A673 (cell line): ENCODE measurements around the gene ARF4. TPM values are rescaled to one million over a fixed set of nuclear protein-coding genes. Genes with fewer than 3 reads are reported as not detected.

Experiments used
- Bru-seq: library from RNA; stranded (reverse); fragments of 400-500 nt; gene quantifications from one replicate; lab custom pipeline; 2021; lab: Mats Ljungman, UMichigan
- BruChase-seq, 2 experiments: library from RNA; stranded (reverse); fragments of 400-500 nt; gene quantifications; one replicate each; lab custom pipeline; 2021; lab: Mats Ljungman, UMichigan
- BruUV-seq: library from RNA; stranded (reverse); fragments of 400-500 nt; replicated peaks from 2 replicates; lab custom pipeline; 2021; lab: Mats Ljungman, UMichigan
- CTCF ChIA-PET: fragments of 300-600 bp; sonication (Branson Sonifier 250); formaldehyde crosslinking; loops from one replicate; lab custom pipeline; 2022; ENCODE audit warnings: antibody characterized with exemption; lab: Charles Lee
- POLR2A ChIA-PET: fragments of 300-600 bp; sonication (Branson Sonifier 250); formaldehyde crosslinking; loops from one replicate; lab custom pipeline; 2022; ENCODE audit warnings: antibody characterized with exemption; ENCODE audit not compliant: low non-redundant PET; lab: Charles Lee
- DNase-seq: peaks from one replicate; pipeline ENCODE4 v3.0.0-alpha.2; 2015; ENCODE audit warnings: low spot score
- H3K27ac ChIP-seq: fragments of 200-600 bp; sonication (generic); 2 replicates; pipeline ENCODE4 v1.5.1; 2016; ENCODE audit warnings: mixed run types, low read depth, mild to moderate bottlenecking, mixed read lengths, antibody characterized with exemption, low read length; ENCODE audit not compliant: poor library complexity, severe bottlenecking
- H3K27me3 ChIP-seq: fragments of 200-600 bp; sonication (generic); replicated peaks from 2 replicates; pipeline ENCODE4 v1.6.1; 2017; ENCODE audit warnings: mixed run types, low read depth, mild to moderate bottlenecking, mixed read lengths, antibody characterized with exemption, low read length; ENCODE audit not compliant: insufficient read depth, poor library complexity
- H3K36me3 ChIP-seq: fragments of 200-600 bp; sonication (generic); 2 replicates; pipeline ENCODE4 v1.6.1; 2016; ENCODE audit warnings: mixed run types, mild to moderate bottlenecking, mixed read lengths, antibody characterized with exemption, low read length; ENCODE audit not compliant: insufficient read depth, poor library complexity, severe bottlenecking
- H3K4me1 ChIP-seq: fragments of 200-600 bp; sonication (generic); 2 replicates; pipeline ENCODE4 v1.6.1; 2017; ENCODE audit warnings: mixed run types, mild to moderate bottlenecking, mixed read lengths, antibody characterized with exemption, low read length; ENCODE audit not compliant: insufficient read depth, poor library complexity, severe bottlenecking
- H3K4me3 ChIP-seq: fragments of 200-600 bp; sonication (generic); 2 replicates; pipeline ENCODE4 v1.5.1; 2016; ENCODE audit warnings: low read depth, mixed run types, mild to moderate bottlenecking, mixed read lengths, low read length; ENCODE audit not compliant: poor library complexity, severe bottlenecking
- H3K9me3 ChIP-seq: fragments of 200-600 bp; sonication (generic); 2 replicates; pipeline ENCODE4 v1.6.1; 2016; ENCODE audit warnings: mixed run types, low read depth, mild to moderate bottlenecking, mixed read lengths, antibody characterized with exemption, low read length; ENCODE audit not compliant: poor library complexity, severe bottlenecking
- EZH2 ChIP-seq: fragments of 200-600 bp; sonication (generic); IDR thresholded peaks from 2 replicates; pipeline ENCODE4 v1.6.1; 2017; ENCODE audit warnings: borderline replicate concordance, low read depth, mild to moderate bottlenecking, mixed read lengths, antibody characterized with exemption, low read length; ENCODE audit not compliant: poor library complexity, severe bottlenecking
- intact Hi-C: fragments of 100-400 bp; cut with micrococcal nuclease; formaldehyde crosslinking; loops from one replicate; pipeline ENCODE4 v1.10.0; 2022; ENCODE audit not compliant: unreplicated experiment
- long read RNA-seq: library from polyadenylated mRNA; stranded (forward); transcript quantifications from one replicate; pipeline ENCODE4 v2.0.0, GENCODE V29; 2022
- total RNA-seq: library from RNA; stranded (reverse); gene quantifications from 2 replicates; pipeline ENCODE4 v1.2.3, GENCODE V29; 2021
- TF ChIP-seq, protein P1 (sequence below): fragments of 300-800, 200-600 bp; sonication (generic); conservative IDR thresholded peaks from 2 replicates; pipeline ENCODE4 v1.5.1; 2017; ENCODE audit warnings: low read depth, mild to moderate bottlenecking, antibody characterized with exemption, low read length, moderate library complexity, mixed read lengths

The ARF4 gene
- total RNA-seq, result 70.8 and 82.2 TPM in 2 replicates
- Bru-seq, nascent RNA, result percentile 82 among the genes with signal in this experiment
- BruChase-seq, experiment 1, labeled RNA remaining after a 2-hour chase, result percentile 82 among the genes with signal in this experiment
- percentile 91 among the genes with signal in this experiment for BruChase-seq, experiment 2, labeled RNA remaining after a 6-hour chase
- long read RNA-seq, transcript ARF4-201 (6 exons, 1,660 nt), result major isoform, 202 of 214 reads
- long read RNA-seq, transcript ARF4-204 (6 exons, 1,601 nt), result minor isoform, 7 of 214 reads
- long read RNA-seq, partial matches to known transcripts, result 2 of 214 reads
- long read RNA-seq, other reads (novel, unspliced or antisense), result 3 of 214 reads

DNA sequence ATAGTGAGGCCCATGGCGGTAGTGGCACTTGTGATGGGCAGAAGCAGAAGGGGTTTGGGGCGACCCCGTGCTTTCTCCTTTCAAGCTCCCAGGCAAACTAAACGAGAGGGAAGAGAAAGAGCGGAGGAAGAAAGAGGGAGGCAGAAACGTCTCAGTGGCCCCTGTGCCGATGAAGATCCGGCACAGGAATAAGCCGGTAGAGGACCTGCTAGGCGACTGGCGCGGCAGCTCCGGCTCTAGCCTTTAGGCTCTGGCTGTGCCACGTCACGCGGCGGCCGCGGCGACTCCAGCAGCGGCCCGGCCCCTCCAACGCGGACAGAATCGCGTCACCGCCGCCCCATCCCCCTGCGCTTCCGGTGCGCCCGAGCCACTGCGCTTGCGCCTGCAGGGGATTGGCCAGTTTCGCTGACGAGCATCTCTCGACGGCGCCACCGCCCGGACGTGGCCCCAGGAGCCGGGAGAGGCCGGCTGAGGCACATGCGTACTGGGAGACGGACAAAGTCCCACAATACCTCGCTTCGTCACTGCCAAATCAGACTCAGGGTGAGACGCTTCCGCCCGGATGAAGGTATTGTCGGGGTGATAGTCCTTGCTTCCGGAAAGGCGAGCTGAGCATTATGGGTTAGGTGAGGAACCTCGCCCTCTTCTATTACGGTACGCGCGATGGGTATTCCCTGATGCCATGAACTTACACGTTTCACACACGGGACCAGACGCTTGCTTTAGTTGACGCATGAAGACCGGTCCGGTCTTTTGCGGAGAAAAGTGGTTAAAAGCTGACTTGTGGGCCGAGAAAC is at the start of gene ARF4:
Gene ARF4 (minus strand): TSS at position 218 of the 797 bp plus-strand sequence. CDS start 204 bp downstream, at position 14.
- intact Hi-C loops, result no loop called here
- Histone ChIP-seq H3K36me3 (no peaks in the 10 kb centered on the region), H3K4me3 (peak within 1 kb of the TSS; percentile 83), H3K27me3 (no peaks in the 10 kb centered on the region), H3K9me3 (no peaks in the 10 kb centered on the region), H3K4me1 (no peaks in the 10 kb centered on the region), H3K27ac (peak within 1 kb of the TSS; percentile 89)
- CTCF ChIA-PET, result no interaction called here
- DNase-seq, result peak; percentile 97
- no TSS peak for BruUV-seq
- POLR2A ChIA-PET, result interaction anchor here (0.6 kb wide), 1 partner anchor 21 kb away, joined by 8 read pairs; no protein-coding TSS in a partner anchor
- TF ChIP-seq EZH2, result no peak
- TF ChIP-seq, protein P1, sequence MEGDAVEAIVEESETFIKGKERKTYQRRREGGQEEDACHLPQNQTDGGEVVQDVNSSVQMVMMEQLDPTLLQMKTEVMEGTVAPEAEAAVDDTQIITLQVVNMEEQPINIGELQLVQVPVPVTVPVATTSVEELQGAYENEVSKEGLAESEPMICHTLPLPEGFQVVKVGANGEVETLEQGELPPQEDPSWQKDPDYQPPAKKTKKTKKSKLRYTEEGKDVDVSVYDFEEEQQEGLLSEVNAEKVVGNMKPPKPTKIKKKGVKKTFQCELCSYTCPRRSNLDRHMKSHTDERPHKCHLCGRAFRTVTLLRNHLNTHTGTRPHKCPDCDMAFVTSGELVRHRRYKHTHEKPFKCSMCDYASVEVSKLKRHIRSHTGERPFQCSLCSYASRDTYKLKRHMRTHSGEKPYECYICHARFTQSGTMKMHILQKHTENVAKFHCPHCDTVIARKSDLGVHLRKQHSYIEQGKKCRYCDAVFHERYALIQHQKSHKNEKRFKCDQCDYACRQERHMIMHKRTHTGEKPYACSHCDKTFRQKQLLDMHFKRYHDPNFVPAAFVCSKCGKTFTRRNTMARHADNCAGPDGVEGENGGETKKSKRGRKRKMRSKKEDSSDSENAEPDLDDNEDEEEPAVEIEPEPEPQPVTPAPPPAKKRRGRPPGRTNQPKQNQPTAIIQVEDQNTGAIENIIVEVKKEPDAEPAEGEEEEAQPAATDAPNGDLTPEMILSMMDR, result no peak

DNA sequence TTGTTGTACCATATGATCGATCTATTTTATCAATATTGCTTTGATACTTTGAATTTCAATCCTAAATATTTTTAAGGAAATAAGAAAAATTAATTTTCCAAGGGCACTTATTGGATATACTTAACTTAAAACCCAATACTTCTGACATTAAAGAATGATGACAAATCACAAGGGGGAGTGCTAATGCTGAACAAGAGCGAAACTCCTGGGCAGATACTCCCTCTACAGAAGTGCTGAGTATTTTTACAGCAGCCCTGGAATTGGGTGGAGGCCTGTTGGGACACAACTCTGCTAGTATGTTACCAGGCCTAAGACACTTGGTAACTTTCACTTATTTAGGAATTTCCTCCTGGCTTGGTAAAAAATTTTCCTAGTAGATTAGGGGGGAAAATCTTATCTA is 49.6 kb upstream of the ARF4 start:
- H3K36me3 ChIP-seq, result no peaks in the 10 kb centered on the region
- no peak for TF ChIP-seq EZH2
- TF ChIP-seq, protein P1, result no peak
- no peaks in the 10 kb centered on the region for H3K27me3 ChIP-seq
- no peaks in the 10 kb centered on the region for H3K9me3 ChIP-seq
- no peaks in the 10 kb centered on the region for H3K4me1 ChIP-seq
- H3K4me3 ChIP-seq, result no peak overlapping the region
- ChIA-PET POLR2A (no interaction called here), CTCF (interaction anchor here (0.7 kb wide), 1 partner anchor 180 kb away, joined by 4 read pairs; no protein-coding TSS in a partner anchor)
- BruUV-seq, result no TSS peak
- DNase-seq, result peak; percentile 4
- intact Hi-C loops, result no loop called here
- H3K27ac ChIP-seq, result no peak overlapping the region

GRCh38 chr3:57644740-57645139 is 47.6 kb upstream of the ARF4 start:
- intact Hi-C loops, result no loop called here
- POLR2A ChIA-PET, result no interaction called here
- CTCF ChIA-PET, result no interaction called here

More at GRCh38 chr3:57644740-57645139, 47.6 kb upstream of the ARF4 start:
- no peak for TF ChIP-seq EZH2
- TF ChIP-seq, protein P1, result no peak
- Histone ChIP-seq H3K36me3 (no peaks in the 10 kb centered on the region), H3K27ac (no peak overlapping the region), H3K4me1 (no peaks in the 10 kb centered on the region), H3K27me3 (no peaks in the 10 kb centered on the region), H3K9me3 (no peaks in the 10 kb centered on the region), H3K4me3 (no peak overlapping the region)
- BruUV-seq, result no TSS peak
- DNase-seq, result no peak
